ENCODE measurements around the gene ITPKB.
A peak's percentile ranks its signal among the peaks of the same experiment; 100 is the strongest.
"Not testable (repeated sequence)": the region's sequence is repeated elsewhere in the genome, so short reads cannot be mapped to it uniquely, and the experiment has no call there.

ITPKB gene

DNA sequence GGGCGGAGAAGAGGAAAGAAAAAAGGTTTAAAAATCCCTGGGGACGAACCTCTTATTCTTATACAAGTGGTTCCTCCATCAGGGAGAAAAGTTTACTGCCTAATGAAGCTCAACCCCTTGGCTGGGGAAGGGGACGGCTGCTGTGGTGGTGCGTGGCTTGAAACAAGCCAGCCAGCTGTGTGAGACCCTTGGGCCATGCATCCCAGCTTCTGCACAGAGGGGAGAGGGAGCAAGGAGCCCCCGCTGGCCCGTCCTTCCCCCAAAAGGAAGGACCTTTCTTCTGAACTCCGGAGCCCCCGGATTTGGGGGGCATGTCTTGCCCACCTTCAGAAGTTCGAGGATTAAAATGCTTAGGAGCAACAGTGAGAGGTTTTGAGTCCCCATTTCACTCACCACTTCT is 123.2 kb downstream of the ITPKB start:
- no peak for DNase-seq

DNA sequence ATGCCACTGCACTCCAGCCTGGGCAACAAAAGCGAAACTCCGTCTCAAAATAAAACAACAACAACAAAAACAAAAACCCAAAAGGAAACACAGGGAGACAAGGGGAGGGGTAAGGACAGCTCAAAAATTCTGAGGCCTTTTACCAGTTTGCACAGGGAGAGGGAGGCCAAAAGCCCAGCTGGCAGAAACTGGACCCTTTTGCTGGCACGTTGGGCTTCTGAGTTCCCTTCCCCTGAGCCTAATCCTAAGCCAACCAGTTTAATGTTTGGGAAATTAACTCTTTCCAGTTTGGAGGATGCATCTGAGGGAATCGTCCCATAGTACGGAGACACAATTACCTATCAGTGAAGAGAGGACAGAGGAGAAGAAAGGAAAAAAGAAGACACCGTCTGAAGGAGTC is 127.1 kb downstream of the ITPKB start:
- DNase-seq = not testable (repeated sequence)

DNA sequence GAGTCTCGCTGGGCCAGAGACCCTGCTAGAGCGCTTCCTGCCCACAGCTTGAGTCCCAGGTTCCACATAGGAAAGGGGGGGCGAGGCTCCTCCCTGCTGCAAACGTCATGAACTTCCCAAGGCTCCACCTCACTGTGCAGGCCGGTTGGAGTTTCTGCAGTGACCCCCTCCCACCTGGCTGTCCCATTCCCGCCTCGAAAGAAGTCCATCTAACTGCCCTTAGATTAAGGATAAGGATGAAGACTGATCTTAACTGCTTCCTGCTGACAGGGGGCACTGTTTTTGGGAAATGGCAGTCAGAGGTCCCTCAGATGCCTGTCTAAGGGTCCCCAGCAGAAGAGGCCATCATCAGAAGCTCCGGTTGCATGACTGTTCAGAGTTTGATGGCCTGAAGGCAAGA is 127.8 kb downstream of the ITPKB start:
- DNase-seq = no peak

DNA sequence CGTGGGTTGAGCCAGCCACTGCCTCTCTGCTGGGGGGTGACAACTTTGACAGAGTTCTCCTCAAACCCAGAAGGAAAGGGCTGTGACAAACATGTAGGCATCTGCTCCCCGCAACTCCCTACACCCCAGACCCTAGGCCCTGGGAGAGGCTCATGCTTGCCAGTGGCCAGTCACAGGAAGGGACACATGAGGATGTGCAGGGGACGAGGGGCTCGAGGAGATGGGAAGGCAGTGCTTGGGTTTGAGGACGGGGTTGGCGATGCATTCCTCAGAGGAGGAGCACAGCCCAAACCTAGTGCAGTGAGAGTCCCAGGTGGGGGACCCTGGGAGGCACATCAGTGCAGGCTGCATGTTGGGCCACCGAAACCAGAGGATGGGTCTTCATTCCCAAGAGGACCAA is 128.4 kb downstream of the ITPKB start:
- no peak for DNase-seq

DNA sequence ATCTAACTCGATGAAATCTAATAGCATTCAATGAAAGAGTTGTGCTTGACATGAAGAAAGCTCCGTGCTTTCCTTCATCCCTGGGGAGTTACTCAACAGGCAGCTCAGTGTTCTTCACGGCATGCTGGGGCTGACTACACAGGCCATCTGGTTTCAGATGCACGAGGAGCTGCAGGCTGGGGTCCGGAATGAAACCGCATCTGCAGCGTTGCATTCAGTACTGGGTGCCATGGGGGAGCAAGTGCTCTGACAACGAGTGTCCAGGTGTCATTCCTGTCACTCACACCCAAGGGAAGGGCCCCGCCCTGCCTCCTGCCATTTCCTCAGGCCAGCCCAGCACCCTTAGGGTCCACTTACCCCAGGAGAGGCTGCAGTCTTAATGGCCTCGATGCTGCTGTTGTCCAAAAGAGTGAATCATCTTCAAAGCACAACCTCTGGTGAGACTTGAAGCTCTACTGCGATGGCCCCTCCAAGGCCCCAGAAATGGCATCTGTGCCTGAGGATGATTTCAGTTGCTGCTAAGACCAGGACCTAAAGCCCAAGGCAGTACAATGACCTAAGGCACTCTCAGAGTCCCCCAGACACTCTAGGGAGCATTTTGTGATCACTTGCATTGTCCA is 129.1 kb downstream of the ITPKB start:
- no peak for DNase-seq

DNA sequence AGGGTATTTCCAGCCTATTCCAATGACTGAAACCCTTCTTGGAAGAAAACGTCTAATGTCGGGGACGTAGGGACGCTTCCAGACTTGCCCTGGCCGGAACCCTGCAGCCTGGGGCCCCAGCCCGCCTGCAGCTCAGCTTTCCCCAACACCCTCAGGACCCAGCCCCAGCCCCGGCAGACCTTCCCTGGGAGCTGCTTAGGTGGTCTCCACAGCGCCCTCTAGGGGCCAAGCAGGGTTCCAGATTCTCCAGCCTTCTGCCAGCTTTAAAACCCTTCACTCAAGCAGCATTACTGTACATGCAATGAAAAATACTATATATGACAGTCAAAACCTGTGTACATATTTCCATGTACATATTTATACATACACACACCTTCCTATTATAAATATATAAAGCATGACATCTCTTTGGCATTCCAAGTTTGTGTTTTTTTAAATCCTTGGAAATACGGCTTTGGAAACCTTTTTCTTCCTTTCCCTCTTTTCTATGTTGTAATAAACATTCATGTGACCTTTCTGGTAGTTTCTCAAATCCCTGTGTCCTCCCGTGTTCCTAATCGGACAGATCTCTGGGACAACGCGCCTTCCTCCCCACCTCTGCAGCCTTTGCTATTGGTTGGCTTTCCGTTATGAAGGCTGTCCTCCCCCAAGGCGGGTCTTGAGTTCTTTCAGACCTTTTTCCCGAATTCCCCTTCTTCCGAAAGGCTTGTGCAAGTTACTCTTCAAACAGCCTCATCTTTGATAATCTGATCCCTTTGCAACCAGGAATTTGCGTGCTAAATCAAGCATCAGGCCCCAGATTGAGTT is 130.2 kb downstream of the ITPKB start:
- peak; percentile 70 for DNase-seq

DNA sequence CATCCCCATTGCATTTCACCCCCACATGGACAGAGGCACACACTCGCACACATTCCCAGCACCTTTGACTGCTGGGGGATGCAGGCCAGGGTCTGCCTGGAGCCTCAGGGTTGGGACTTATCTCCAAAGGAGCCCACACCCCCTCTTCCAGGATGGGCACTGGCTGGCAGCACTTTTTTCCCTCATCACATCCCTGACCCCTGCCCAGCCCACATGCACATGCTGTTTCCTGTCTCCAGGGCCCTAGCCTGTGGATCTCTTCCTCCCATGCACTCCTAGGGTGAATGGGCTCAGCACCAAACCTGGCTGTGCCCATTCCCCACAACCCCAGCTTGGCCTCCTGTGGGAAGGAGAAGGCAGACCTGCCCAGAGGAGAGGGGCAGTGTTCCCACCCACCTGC is 131.3 kb downstream of the ITPKB start:
- no peak for DNase-seq

DNA sequence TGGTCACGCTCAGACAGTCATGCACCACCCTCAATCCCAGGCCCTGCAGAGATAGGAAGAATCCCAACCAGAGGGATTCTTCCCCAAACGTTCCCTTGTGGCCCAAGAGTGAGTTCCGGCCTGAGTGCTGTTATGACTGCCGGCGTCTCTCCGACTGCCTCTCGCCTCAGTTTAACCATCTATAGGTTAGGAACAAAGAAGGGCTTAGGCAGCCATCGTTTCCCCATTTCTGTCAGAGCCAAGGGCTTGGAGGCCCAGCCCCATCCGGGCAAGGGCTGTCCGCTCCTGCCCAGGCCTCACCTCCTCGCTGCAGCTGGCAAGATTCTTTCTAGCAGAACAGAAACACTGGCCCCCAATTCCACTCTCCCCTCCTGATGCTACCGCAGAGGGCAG is 131.8 kb downstream of the ITPKB start:
- DNase-seq = no peak

DNA sequence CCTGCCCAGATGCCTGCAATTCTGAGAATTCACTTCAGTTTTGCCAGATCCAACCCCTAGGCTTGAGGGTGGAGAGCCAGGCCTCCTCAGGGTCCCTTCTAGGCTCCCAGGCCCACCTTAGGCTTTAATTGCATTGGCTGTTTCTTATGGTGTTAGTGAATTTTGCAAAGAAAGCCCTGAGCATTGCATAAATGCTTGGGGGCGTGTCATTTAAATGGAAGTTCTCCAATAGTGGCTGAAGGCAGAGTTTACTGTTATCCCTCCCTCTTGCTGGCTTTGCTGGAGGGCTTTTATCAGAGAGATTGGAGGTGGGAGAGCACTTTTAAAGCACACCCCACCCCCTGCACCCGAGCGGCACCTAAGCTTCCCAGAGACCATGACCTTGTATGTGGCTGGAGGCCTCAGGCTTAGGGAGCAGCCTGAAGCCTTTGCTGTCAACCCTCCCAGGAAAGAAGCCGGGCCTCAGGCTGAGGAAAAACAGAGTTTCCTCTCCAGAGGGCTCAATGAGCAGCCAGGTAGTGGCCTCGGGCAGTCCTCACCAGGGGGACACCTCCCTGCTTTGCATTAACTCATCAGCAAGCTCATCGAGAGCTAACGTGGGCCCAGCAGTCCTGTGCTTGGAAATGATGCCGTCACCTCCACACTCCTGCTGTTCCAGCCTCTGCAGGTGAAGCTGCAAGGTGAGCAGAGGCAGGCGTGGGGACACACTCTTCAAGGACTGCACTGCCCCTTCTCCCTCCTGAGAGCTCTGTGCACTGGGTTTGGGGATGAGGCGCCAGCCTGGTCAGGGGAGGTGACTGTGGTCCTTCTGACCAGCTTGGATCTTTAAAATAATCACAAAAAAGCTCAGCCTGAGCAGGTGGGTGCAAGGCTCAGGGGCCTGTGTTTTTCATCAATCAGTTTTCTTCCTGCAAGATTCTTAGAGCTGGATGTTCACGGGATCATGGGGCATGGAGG is 132.5 kb downstream of the ITPKB start:
- DNase-seq = no peak

DNA sequence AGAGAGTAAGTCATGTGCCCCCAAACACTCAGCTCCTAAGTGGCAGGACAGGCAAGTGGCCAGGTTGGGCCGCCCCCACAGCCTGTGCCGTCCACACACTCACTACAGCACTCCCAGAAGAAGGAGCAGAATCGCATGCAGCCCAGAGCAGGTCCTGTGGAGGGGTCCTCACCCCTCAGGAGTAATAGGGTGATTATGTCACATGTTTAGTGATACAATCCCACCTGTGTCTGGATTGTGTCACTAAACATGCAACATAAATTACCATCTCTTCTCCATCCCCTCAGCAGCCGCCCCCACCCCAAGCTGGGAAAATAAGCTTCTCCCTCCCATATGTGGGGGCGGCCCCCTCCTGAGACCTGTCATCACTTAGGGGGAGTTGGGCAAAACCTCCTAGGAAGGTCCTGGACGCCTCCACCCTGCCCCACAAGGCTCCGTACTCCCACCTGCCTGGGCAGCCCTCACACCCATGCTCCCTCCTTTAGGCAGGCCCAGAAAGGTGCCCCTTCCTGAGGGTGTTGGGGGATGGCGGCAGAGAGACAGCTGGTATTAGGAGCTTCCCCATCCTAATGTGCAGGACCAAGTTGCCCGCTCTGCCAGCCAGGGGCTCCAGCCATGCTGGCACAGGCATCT is 133.6 kb downstream of the ITPKB start:
- DNase-seq = no peak

DNA sequence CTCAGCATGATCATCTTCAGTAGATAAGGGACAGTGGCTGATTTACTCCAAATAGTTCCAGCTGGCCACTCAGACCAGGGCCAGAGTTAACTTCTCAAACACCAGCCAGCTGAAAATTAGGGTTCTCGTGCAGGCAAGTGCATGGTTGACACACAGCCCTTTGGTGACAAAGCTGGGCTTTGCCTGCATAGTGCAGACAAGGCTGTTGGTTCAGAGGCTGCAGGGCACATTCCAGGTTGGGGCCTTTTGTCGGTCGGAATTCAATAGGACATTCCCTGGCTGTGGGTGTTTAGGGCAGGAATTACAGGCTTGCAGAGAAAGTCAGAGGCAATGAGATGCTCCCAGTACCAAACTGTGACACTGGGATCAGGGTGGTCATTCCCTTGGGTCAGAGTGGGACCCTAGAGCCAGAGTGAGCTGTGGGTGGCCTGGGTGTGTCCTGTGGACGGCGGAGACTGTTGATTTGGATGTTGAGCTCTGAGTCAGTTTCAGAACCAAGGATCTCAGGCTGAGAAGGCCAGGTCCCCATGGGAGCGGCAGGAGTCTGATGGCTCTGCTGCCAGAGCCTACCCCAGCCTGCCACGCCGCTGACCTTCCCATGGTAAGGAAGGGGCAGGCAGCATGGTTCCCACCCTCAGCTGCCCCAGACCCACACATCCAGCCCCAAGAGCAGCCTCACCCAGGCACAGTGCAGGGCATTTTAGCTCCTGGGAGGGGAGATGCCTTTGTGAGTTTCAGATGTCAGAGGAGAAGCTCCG is 134.3 kb downstream of the ITPKB start:
- DNase-seq = no peak

DNA sequence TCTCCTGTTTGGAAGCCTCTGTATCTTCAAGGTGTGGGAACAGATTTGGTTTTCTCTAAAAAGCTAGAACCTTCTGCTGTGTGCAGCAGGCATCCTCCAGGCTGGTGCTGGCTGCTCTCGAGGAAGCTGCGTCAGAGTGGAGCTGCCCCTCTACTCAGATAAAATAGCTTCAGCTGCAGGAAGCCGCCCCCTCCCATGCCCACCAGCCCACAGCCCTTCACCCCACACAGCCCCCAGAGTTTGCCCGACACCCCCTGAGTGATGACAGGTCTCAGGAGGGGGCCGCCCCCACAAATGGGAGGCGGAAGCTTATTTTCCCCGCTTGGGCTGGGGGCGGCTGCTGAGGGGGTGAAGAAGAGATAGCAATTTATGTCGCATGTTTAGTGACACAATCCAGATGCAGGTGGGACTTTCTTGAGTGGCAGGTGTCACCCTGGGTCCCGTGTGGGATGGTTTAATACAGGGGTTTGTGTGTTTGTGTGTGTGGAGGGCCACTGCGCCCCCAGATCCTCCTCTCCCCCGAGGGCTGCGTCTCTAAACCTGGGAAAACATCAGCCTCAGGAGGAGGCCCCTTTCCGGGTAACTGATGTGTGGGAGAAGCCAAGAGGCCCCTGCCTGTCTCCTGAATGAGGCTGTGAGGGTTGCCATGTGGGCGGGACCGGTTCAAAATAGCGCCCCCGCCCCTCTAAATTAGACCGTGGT is 135.1 kb downstream of the ITPKB start:
- DNase-seq = no peak

DNA sequence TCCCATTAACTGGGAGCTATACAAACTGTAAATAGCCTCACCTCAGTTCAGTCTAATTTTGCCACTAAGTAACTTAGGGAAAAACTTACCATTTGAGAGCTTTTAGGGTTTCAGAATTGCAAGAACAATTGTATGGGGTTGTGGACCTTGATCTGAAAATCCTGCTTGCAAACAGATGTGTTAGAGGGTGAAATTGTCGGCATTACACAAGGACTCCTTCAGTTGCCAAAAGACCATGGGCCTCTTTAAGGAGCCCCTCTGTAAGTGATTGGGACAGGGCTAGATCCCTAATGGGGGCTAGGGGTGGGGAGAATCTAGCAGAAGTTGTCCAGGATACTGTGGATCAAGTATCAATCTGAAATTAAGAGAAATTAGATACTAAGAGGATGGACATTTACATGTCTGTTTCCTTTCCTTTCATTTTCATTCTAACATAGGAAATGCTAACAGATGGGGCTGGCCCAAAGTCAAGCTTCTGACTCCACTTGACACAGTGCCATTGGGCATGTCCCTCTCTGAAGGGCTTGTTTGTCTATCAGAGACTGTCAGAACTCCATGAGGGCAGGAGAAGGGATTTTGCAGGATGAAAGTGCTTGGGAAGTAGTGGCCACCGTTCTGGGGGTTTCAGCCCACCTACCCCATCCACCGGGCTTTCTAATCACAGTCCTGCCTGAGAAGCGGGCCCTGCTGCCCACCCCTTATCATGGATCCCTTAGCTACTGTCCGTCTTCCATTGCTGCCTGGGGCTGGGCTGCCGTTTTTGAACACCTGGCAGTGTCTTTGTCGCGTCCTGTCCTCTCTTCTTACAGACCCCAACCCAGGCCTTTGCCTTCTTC is 135.8 kb downstream of the ITPKB start:
- no peak for DNase-seq

DNA sequence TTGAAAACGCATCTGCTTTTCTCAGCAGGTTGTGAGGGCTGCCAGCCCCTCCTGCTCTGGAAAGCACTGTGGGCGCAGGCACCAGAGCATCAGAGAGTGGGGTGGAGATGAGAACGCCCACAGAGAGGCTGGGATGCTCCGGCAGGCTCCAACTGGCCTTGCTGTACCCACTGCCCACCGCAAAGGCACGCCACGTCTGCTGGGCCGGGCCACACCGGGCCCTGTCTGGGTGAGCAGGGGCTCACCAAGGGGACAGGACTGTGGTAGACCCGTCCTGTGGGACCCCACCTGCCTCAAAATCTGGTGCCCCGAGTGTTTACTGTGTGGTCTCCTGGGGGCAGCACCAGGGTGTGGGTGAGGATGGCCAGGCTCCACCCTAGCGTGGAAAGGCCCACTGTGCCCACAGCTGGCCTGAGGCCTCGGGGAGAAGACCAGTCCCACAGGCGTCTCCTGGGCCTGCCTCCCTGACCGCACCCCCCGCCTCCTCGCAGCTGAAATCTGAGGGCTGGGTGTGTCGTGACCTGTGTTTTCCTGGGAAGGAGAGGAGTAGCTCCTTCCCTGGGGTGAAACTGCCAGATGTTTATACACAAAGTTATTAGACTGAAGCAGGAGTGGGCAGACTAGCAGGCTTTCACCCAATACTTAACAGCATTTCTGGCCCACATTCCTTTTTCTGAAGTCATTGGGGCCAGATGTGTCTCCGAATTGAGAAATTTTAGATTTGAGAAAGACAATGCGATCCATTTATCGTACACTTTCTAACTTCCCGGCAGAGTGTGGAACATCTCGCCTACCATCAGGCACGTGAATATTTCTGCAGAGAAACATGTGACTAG is 136.7 kb downstream of the ITPKB start:
- no peak for DNase-seq

DNA sequence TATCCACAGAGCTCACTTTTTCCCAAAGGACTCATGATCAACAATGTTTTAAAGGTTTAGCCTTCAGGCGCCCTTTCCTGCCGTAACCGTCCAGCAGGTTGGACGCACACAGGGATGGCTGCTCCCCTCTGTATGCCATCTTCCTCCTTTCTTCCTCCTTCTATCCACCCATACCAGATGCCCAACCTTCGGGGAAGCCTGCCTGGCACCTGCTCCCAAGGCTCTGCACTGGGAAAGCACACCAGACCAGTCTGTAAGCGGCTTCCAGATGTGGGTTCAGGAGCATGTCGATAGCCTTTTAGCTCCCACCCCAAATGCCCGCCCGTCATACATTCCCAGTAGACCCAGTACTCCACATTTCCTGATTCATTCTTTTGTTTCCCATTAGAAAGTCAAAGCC is 137.6 kb downstream of the ITPKB start:
- no peak for DNase-seq

DNA sequence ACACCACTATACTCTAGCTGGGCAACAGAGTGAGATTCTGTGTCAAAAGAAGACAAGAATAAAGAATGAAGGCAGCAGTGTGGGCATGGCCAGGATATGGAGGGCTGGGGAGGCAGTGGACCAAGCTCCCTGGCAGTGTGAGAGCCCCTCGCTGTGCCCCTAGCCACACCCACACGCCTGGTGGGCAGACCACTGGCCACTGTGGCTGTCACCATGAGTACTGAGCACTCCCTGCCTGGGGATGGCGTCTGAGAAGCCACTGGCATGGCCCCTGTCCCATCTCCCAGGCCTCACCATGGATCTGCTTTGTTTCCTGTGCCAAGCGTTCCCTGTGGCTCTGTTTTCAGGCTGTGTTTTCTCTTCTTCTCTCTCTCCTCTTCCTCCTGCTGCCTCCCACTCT is 138.8 kb downstream of the ITPKB start:
- DNase-seq = no peak

DNA sequence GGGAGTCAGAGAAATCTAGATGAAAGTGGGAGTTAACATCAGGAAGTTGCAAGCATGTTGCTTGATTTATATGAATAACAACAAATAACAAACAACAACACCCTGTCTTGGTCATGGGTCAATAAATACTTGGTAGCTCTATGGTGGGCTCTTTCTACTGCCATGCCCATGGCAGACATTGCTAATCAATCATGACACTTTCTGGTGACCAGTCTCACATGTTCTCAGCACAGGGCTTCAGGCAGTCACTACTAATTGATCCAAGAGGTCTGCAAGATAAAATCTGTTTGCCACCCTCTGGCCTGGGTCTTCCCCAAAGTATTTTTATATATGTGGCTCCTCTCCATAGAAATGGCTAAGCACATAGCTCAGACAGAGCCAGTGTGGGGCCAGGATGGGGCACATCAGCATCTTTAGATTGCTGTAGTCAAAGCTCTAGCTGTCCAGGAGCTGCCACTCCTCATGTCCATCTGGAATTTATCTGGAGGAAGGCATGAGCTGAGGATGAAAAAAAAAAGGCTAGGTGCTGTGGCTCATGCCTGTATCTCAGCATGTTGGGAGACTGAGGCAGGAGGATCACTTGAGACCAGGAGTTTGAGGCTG is 139.3 kb downstream of the ITPKB start:
- no peak for DNase-seq

DNA sequence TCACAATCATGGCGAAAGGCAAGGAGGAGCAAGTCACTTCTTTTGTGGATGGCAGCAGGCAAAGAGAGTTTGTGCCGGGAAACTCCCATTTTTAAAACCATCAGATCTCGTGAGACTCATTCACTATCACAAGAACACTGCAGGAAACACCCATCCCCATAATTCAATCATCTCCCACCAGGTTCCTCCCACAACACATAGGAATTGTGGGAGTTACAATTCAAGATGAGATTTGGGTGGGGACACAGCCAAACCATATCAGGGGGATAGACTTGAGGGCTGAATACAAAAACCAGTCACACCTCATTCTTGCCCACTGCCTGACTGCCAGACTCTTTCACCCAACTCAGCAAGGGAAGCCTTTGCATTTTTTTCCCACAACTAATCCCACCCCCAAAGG is 140.1 kb downstream of the ITPKB start:
- DNase-seq = not testable (repeated sequence)

DNA sequence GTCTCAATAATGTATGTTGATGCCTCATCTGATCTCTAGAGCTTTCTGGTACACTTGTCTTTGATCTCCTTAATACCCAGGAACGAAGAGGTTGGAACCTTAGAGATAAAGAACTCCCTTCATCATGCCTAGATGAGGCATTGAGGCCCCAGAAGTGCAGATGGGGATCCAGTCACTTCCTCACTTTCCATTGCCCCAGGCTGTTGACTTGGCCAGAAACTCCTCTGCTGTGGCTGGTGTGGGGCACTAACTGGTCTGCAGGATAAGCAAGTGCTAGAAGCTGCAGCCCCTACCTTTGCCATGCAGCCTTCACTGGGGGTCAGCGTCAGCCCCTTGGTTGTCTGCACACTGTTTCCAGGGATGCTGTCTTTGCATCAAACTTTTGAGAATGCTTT is 140.6 kb downstream of the ITPKB start:
- no peak for DNase-seq
